PC-9 (cell line): ENCODE results near the gene FBLN2. TPM values are rescaled to one million over a fixed set of nuclear protein-coding genes. Genes with fewer than 3 reads are reported as not detected.

Experiments
- BruUV-seq: library from RNA; stranded (reverse); fragments of 400-500 nt; replicated peaks from 2 replicates; lab custom pipeline; 2021; lab: Mats Ljungman, UMichigan
- CTCF ChIA-PET: fragments of 300-600 bp; sonication (Branson Sonifier 250); formaldehyde crosslinking; loops from one replicate; lab custom pipeline; 2022; ENCODE audit warnings: antibody characterized with exemption; lab: Charles Lee
- POLR2A ChIA-PET: fragments of 300-600 bp; sonication (Branson Sonifier 250); formaldehyde crosslinking; loops from one replicate; lab custom pipeline; 2022; ENCODE audit warnings: antibody characterized with exemption; ENCODE audit not compliant: unreplicated experiment; lab: Charles Lee
- DNase-seq, 2 experiments: peaks; one replicate each; pipeline versions ENCODE4 v3.0.0 to v3.0.0-alpha.2; 2015 to 2022; ENCODE audit warnings: mixed read lengths in 1 of 2
- H2AFZ ChIP-seq: fragments of 200-600 bp; sonication (generic); 2 replicates; pipeline ENCODE4 v1.8.1; 2017; ENCODE audit warnings: antibody characterized with exemption
- H3F3A ChIP-seq: fragments of 200-600 bp; sonication (generic); 2 replicates; pipeline ENCODE4 v1.8.1; 2017; ENCODE audit warnings: antibody characterized with exemption, mild to moderate bottlenecking, low read depth; ENCODE audit not compliant: insufficient read depth
- H3K27ac ChIP-seq: fragments of 200-600 bp; sonication (generic); 2 replicates; pipeline ENCODE4 v1.6.1; 2016; ENCODE audit warnings: mixed run types
- H3K27me3 ChIP-seq: fragments of 200-600 bp; sonication (generic); 2 replicates; pipeline ENCODE4 v1.6.1; 2016; ENCODE audit warnings: low read depth, mixed run types; ENCODE audit not compliant: insufficient read depth
- H3K36me3 ChIP-seq: fragments of 200-600 bp; sonication (generic); 2 replicates; pipeline ENCODE4 v1.6.1; 2016; ENCODE audit warnings: low read depth, mixed run types
- H3K4me1 ChIP-seq: fragments of 200-600 bp; sonication (generic); replicated peaks from 2 replicates; pipeline ENCODE4 v1.6.1; 2016; ENCODE audit warnings: mixed run types; ENCODE audit not compliant: insufficient read depth
- H3K4me2 ChIP-seq: fragments of 200-600 bp; sonication (generic); 2 replicates; pipeline ENCODE4 v1.6.1; 2017; ENCODE audit warnings: mixed run types
- H3K4me3 ChIP-seq: fragments of 200-600 bp; sonication (generic); 2 replicates; pipeline ENCODE4 v1.6.1; 2016; ENCODE audit warnings: mixed run types
- H3K79me2 ChIP-seq: fragments of 200-600 bp; sonication (generic); 2 replicates; pipeline ENCODE4 v1.6.1; 2017; ENCODE audit warnings: low read depth, mixed run types
- H3K9me2 ChIP-seq: fragments of 200-600 bp; sonication (generic); 2 replicates; pipeline ENCODE4 v1.8.1; 2017; ENCODE audit warnings: mild to moderate bottlenecking; ENCODE audit not compliant: insufficient read depth
- H3K9me3 ChIP-seq: fragments of 200-600 bp; sonication (generic); 2 replicates; pipeline ENCODE4 v1.8.1; 2016; ENCODE audit warnings: low read depth; ENCODE audit not compliant: insufficient read depth
- H4K20me1 ChIP-seq: fragments of 200-600 bp; sonication (generic); 2 replicates; pipeline ENCODE4 v1.8.1; 2017; ENCODE audit not compliant: insufficient read depth
- EZH2 ChIP-seq: fragments of 200-600 bp; sonication (generic); IDR thresholded peaks from 2 replicates; pipeline ENCODE4 v1.8.0; 2017; ENCODE audit warnings: antibody characterized with exemption, low read depth
- intact Hi-C: fragments of 100-400 bp; cut with micrococcal nuclease; formaldehyde crosslinking; loops from one replicate; pipeline ENCODE4 v1.10.0; 2022; ENCODE audit not compliant: unreplicated experiment
- total RNA-seq: library from RNA; stranded (reverse); gene quantifications from 2 replicates; pipeline ENCODE4 v1.2.3, GENCODE V29; 2021
- TF ChIP-seq, protein P1 (sequence below): fragments of 200-600 bp; sonication (generic); conservative IDR thresholded peaks from 2 replicates; pipeline ENCODE4 v1.6.1; 2017; ENCODE audit warnings: mixed run types, antibody characterized with exemption, mild to moderate bottlenecking, moderate library complexity

FBLN2 gene
- total RNA-seq, 1 experiment from 2014 or later, result 0.57 TPM

- Histone ChIP-seq H3K79me2 (no peaks in the 10 kb centered on the region), H3K36me3 (no peaks in the 10 kb centered on the region; the same call in 1 of the 2 replicates), H3K4me3 (no peak overlapping the region), H4K20me1 (no peaks in the 10 kb centered on the region), H3K9me2 (no peaks in the 10 kb centered on the region), H3K4me2 (no peak overlapping the region), H3K4me1 (peaks cover 31% of the 10 kb centered on the region), H3K9me3 (peaks cover 13% of the 10 kb centered on the region; the same call in 1 of the 2 replicates), H2AFZ (no peak overlapping the region), H3F3A (peaks cover 8% of the 10 kb centered on the region; the same call in 1 of the 2 replicates), H3K27me3 (no peaks in the 10 kb centered on the region), H3K27ac (peak overlapping the region; percentile 34)
- DNase-seq, result no peak
- TF ChIP-seq EZH2, result no peak
- TF ChIP-seq, protein P1, sequence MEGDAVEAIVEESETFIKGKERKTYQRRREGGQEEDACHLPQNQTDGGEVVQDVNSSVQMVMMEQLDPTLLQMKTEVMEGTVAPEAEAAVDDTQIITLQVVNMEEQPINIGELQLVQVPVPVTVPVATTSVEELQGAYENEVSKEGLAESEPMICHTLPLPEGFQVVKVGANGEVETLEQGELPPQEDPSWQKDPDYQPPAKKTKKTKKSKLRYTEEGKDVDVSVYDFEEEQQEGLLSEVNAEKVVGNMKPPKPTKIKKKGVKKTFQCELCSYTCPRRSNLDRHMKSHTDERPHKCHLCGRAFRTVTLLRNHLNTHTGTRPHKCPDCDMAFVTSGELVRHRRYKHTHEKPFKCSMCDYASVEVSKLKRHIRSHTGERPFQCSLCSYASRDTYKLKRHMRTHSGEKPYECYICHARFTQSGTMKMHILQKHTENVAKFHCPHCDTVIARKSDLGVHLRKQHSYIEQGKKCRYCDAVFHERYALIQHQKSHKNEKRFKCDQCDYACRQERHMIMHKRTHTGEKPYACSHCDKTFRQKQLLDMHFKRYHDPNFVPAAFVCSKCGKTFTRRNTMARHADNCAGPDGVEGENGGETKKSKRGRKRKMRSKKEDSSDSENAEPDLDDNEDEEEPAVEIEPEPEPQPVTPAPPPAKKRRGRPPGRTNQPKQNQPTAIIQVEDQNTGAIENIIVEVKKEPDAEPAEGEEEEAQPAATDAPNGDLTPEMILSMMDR, result no peak
- ChIA-PET CTCF (no interaction called here), POLR2A (no interaction called here)
- intact Hi-C loops, result loop anchor here (5.0 kb wide), 1 partner anchor 44 kb away; no protein-coding TSS in a partner anchor
- BruUV-seq, result no TSS peak
Measured at GRCh38 chr3:13545952-13546454, 2.9 kb upstream of the FBLN2 start.

- DNase-seq, result peak; percentile 48 to 62
- peak overlapping the region; percentile 34 for H3K27ac ChIP-seq
- H4K20me1 ChIP-seq, result no peaks in the 10 kb centered on the region
- no peak overlapping the region for H3K4me3 ChIP-seq
- no peaks in the 10 kb centered on the region for H3K27me3 ChIP-seq
- peaks cover 8% of the 10 kb centered on the region; the same call in 1 of the 2 replicates for H3F3A ChIP-seq
- TF ChIP-seq, protein P1, result no peak
- no peak for TF ChIP-seq EZH2
- intact Hi-C loops, result loop anchor here (5.0 kb wide), 1 partner anchor 44 kb away; no protein-coding TSS in a partner anchor
- peaks cover 8% of the 10 kb centered on the region; the same call in 1 of the 2 replicates for H3K9me3 ChIP-seq
- no peak overlapping the region for H2AFZ ChIP-seq
- peaks cover 31% of the 10 kb centered on the region for H3K4me1 ChIP-seq
- no peaks in the 10 kb centered on the region for H3K79me2 ChIP-seq
- peak overlapping the region; percentile 8; the same call in 1 of the 2 replicates for H3K4me2 ChIP-seq
- CTCF ChIA-PET, result no interaction called here
- no TSS peak for BruUV-seq
- no peaks in the 10 kb centered on the region for H3K9me2 ChIP-seq
- POLR2A ChIA-PET, result interaction anchor here (0.6 kb wide), 1 partner anchor 9 kb away, joined by 3 read pairs; no protein-coding TSS in a partner anchor
- H3K36me3 ChIP-seq, result no peaks in the 10 kb centered on the region
Measured at GRCh38 chr3:13546667-13547171, 2.2 kb upstream of the FBLN2 start.

DNA sequence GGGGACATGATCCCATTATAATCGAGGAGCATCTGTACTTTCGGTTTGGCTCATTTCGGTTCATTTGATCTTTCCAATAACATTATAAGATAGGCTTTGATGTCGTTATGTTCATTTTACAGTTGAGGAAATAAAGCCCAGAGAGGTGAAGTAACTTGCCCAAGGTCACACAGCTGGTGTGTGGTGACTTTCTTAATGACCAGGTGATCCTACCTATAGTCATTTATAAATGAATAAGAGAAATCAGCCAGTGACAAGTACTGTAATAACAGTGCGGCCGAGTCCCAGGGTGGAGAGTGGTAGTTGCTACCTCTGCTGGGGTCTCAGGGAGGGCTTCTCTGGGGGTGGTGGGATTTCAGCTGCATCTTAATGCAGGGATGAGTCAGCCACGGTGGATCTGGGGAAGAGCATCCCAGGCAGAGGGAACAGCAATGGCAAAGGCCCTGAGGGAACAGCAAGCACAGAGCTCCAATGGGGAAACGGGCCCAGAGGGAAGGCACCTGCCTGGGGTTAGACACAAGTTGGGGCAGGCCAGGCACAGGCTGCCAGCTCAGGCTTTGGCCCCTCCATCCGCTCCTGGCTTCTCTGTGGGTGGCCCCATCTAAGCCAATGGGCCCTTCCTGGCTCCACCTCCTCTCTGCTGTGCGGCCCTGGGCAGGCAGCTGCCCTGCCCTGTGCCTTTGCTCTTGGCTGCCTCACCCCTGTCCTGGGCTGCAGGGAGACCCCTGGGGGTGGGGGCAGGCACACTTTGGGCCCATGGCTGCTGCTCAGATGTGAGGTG lies 1.1 kb upstream of the FBLN2 start:
- Histone ChIP-seq H3K36me3 (no peaks in the 10 kb centered on the region), H3F3A (peaks cover 8% of the 10 kb centered on the region; the same call in 1 of the 2 replicates), H3K27ac (no peak overlapping the region), H3K4me2 (no peak overlapping the region), H4K20me1 (no peaks in the 10 kb centered on the region), H3K9me2 (no peaks in the 10 kb centered on the region), H2AFZ (no peak overlapping the region), H3K9me3 (no peaks in the 10 kb centered on the region; the same call in 1 of the 2 replicates), H3K27me3 (no peaks in the 10 kb centered on the region), H3K79me2 (no peaks in the 10 kb centered on the region), H3K4me1 (peaks cover 31% of the 10 kb centered on the region), H3K4me3 (no peak overlapping the region)
- CTCF ChIA-PET, result interaction anchor here (0.8 kb wide), 1 partner anchor 14 kb away, joined by 3 read pairs; no protein-coding TSS in a partner anchor
- intact Hi-C loops, result loop anchor here (5.0 kb wide), 1 partner anchor 45 kb away; no protein-coding TSS in a partner anchor
- POLR2A ChIA-PET, result interaction anchor here (0.6 kb wide), 1 partner anchor 41 kb away, joined by 6 read pairs; no protein-coding TSS in a partner anchor
- no peak for DNase-seq
- BruUV-seq, result no TSS peak
- TF ChIP-seq, protein P1, result no peak
- TF ChIP-seq EZH2, result no peak
